Neuronal stem cell (in vitro differentiated cells): ENCODE measurements around the gene MPND.
A peak's percentile ranks its signal among the peaks of the same experiment; 100 is the strongest.
"Not testable (repeated sequence)": the region's sequence is repeated elsewhere in the genome, so short reads cannot be mapped to it uniquely, and the experiment has no call there.

Source experiments
- DNase-seq: peaks from one replicate; pipeline ENCODE4 v3.0.0-alpha.2; 2013; ENCODE audit warnings: low spot score
- H2AFZ ChIP-seq: one replicate; pipeline ENCODE4 v1.6.1; 2013; ENCODE audit warnings: mild to moderate bottlenecking, low read length, inconsistent platforms
- H2AK5ac ChIP-seq: 2 replicates; pipeline ENCODE4 v1.6.1; 2013; ENCODE audit warnings: low read depth, mild to moderate bottlenecking, inconsistent platforms, low read length, moderate library complexity, mixed read lengths
- H2BK120ac ChIP-seq: 2 replicates; pipeline ENCODE4 v1.6.1; 2013; ENCODE audit warnings: low read depth, mild to moderate bottlenecking, inconsistent platforms, low read length, moderate library complexity, mixed read lengths
- H2BK12ac ChIP-seq: one replicate; pipeline ENCODE4 v1.6.1; 2013; ENCODE audit warnings: low read length, inconsistent platforms
- H2BK15ac ChIP-seq: 2 replicates; pipeline ENCODE4 v1.6.1; 2013; ENCODE audit warnings: mild to moderate bottlenecking, low read length, inconsistent platforms, mixed read lengths
- H2BK5ac ChIP-seq: one replicate; pipeline ENCODE4 v1.6.1; 2013; ENCODE audit warnings: inconsistent platforms, mild to moderate bottlenecking, low read length, moderate library complexity
- H3K14ac ChIP-seq: one replicate; pipeline ENCODE4 v1.6.1; 2013; ENCODE audit warnings: low read length, inconsistent platforms
- H3K18ac ChIP-seq: 2 replicates; pipeline ENCODE4 v1.6.1; 2013; ENCODE audit warnings: low read length, inconsistent platforms
- H3K23ac ChIP-seq: 2 replicates; pipeline ENCODE4 v1.6.1; 2013; ENCODE audit warnings: low read depth, mild to moderate bottlenecking, mixed read lengths, low read length, inconsistent platforms; ENCODE audit not compliant: poor library complexity
- H3K27ac ChIP-seq: replicated peaks from 3 replicates; pipeline ENCODE4 v1.5.1; 2013; ENCODE audit warnings: low read length, inconsistent platforms
- H3K27me3 ChIP-seq, 3 experiments: 2 replicates each; pipeline ENCODE4 v1.6.1; 2013; ENCODE audit warnings: low read length in 3 of 3, mild to moderate bottlenecking in 2 of 3, inconsistent platforms in 1 of 3, low read depth in 1 of 3, mixed read lengths in 1 of 3, moderate library complexity in 1 of 3; ENCODE audit not compliant: control insufficient read depth in 3 of 3, insufficient read depth in 3 of 3
- H3K36me3 ChIP-seq, 2 donors: replicated peaks in 1 of 2; 2 replicates each; pipeline ENCODE4 v1.6.1; 2013; ENCODE audit warnings: low read length in 2 of 2; ENCODE audit not compliant: control insufficient read depth in 2 of 2, insufficient read depth in 2 of 2
- H3K4ac ChIP-seq: 2 replicates; pipeline ENCODE4 v1.6.1; 2013; ENCODE audit warnings: inconsistent platforms, mild to moderate bottlenecking, low read length, moderate library complexity
- H3K4me1 ChIP-seq, 2 donors: 1 replicate in 1 of 2; 2 replicates in 1 of 2; pipeline ENCODE4 v1.6.1; 2013; ENCODE audit warnings: low read length in 2 of 2, low read depth in 1 of 2; ENCODE audit not compliant: control insufficient read depth in 2 of 2, insufficient read depth in 1 of 2
- H3K4me2 ChIP-seq: one replicate; pipeline ENCODE4 v1.6.1; 2013; ENCODE audit warnings: mild to moderate bottlenecking, low read length, inconsistent platforms; ENCODE audit not compliant: insufficient read depth, poor library complexity, severe bottlenecking
- H3K4me3 ChIP-seq, 2 donors: 2 replicates each; pipeline ENCODE4 v1.5.1; 2013; ENCODE audit warnings: low read length in 2 of 2, mild to moderate bottlenecking in 2 of 2, inconsistent platforms in 1 of 2, moderate library complexity in 1 of 2
- H3K79me1 ChIP-seq: one replicate; pipeline ENCODE4 v1.6.1; 2013; ENCODE audit warnings: low read depth, mild to moderate bottlenecking, inconsistent platforms, low read length, moderate library complexity
- H3K9ac ChIP-seq: one replicate; pipeline ENCODE4 v1.6.1; 2013; ENCODE audit warnings: mild to moderate bottlenecking, low read depth, low read length, inconsistent platforms; ENCODE audit not compliant: poor library complexity
- H3K9me3 ChIP-seq, 2 donors: replicated peaks in 1 of 2; 2 replicates each; pipeline versions ENCODE3 to v1.6.1; 2013; ENCODE audit warnings: low read length in 2 of 2, mild to moderate bottlenecking in 2 of 2, inconsistent platforms in 1 of 2, low read depth in 1 of 2, mixed read lengths in 1 of 2, moderate library complexity in 1 of 2; ENCODE audit not compliant: control insufficient read depth in 2 of 2, insufficient read depth in 1 of 2
- H4K8ac ChIP-seq: one replicate; pipeline ENCODE4 v1.6.1; 2013; ENCODE audit warnings: low read depth, mild to moderate bottlenecking, inconsistent platforms, low read length, moderate library complexity
- H4K91ac ChIP-seq: one replicate; pipeline ENCODE4 v1.6.1; 2013; ENCODE audit warnings: low read length, low read depth, mild to moderate bottlenecking, inconsistent platforms; ENCODE audit not compliant: poor library complexity
- WGBS, 2 donors: extraction: QIAGEN DNeasy Blood & Tissue Kit; methylation state at CpG; one replicate each; pipeline ENCODE4 v1.1.7; 2013; ENCODE audit warnings: missing lambda C conversion rate in 2 of 2, mixed read lengths in 1 of 2; ENCODE audit not compliant: insufficient read length in 2 of 2, insufficient replicate concordance in 1 of 2; ENCODE audit errors: extremely low coverage in 2 of 2; 5-methylcytosine and 5-hydroxymethylcytosine counted together

The MPND gene

DNA sequence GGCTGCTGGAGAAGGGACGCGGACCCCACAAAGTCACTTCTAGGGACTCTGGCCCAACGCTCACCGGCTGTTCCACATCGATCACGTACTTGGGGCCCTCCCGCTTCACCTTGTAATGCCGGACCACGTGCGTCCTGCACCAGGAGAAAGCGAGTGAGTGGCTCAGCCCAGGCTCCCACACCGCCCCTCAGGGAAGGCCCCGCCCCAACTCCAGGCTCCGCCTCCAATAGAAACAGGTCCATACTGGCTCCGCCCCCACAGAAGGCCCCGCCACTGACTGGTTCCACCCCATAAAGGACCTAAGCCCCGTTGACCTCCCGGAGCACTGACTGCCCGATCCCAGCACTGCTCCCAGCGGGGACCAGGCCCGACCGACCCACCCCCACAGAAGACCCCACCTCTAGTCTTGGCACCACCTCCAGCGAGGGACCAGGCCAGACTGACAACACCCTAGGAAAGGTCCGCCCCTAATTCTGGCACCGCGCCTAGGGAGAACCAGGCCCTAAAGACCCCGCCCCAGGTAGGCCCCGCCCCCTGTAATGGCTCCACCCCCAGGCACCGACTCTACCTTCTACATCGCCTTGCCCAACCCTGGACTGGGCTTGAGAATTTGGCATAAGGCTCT, 16.0 kb upstream of the MPND start:
- H2BK15ac ChIP-seq = no peak overlapping the region
- H4K91ac ChIP-seq = no peak overlapping the region
- peak; percentile 85 for DNase-seq

DNA sequence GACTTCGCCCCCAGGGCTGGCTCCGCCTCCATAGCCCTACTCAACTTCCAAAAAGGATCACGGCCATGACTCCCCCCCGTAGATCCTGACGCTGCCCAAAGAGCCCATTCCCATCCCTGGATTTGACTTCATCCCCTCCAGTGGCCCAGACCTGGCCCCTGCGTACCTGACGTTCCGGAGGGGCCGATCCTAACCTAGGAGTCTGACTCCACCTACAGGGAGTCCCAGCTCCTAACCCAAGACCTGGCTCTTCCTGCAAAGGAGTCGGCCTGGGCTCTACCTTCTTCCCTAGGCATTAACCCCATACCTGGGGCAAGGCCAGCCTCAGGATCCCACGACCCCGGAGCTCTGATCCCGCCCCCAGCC, 15.5 kb upstream of the MPND start:
- Histone ChIP-seq H2BK5ac (no peak overlapping the region), H3K9ac (no peak overlapping the region), H2BK15ac (no peak overlapping the region), H3K27me3 (no peaks in the 10 kb centered on the region), H3K9me3 (no peaks in the 10 kb centered on the region), H2BK120ac (no peak overlapping the region), H3K18ac (peak overlapping the region; percentile 85), H3K14ac (no peak overlapping the region), H4K91ac (no peak overlapping the region), H2AK5ac (peak overlapping the region; percentile 6), H3K27ac (peak overlapping the region; percentile 3), H4K8ac (no peak overlapping the region), H2BK12ac (no peak overlapping the region), H3K36me3 (peaks cover 0 to 3% of the 10 kb centered on the region in 2 donors), H3K4me2 (peak overlapping the region; percentile 78), H3K4me3 (peak overlapping the region; percentile 26 to 32), H3K79me1 (peaks cover 2% of the 10 kb centered on the region), H2AFZ (peak overlapping the region; percentile 78), H3K4ac (no peak overlapping the region), H3K4me1 (peaks cover 7 to 8% of the 10 kb centered on the region in 2 donors), H3K23ac (no peak overlapping the region)
- WGBS, 2 donors = no CpG with 5 or more reads among the region's 13 CpGs
- no peak for DNase-seq

More for the DNA sequence above, 16.0 kb upstream of the MPND start:
- Histone ChIP-seq H2BK5ac (peak overlapping the region; percentile 78), H3K4ac (no peak overlapping the region), H3K9me3 (no peaks in the 10 kb centered on the region), H3K79me1 (peaks cover 2% of the 10 kb centered on the region), H3K14ac (no peak overlapping the region), H2AFZ (peak overlapping the region; percentile 78), H3K36me3 (peaks cover 0 to 6% of the 10 kb centered on the region in 2 donors), H3K9ac (peak overlapping the region; percentile 63), H4K8ac (peak overlapping the region; percentile 86), H2AK5ac (peak overlapping the region; percentile 40), H3K18ac (peak overlapping the region; percentile 95), H2BK120ac (peak overlapping the region; percentile 3), H2BK12ac (peak overlapping the region; percentile 41), H3K27me3 (no peaks in the 10 kb centered on the region), H3K4me2 (peak overlapping the region; percentile 78), H3K23ac (peak overlapping the region; percentile 95), H3K4me3 (peak overlapping the region; percentile 32 to 69), H3K4me1 (peaks cover 7 to 8% of the 10 kb centered on the region in 2 donors), H3K27ac (peak overlapping the region; percentile 3)
- WGBS, 2 donors = no CpG with 5 or more reads among the region's 30 CpGs

DNA sequence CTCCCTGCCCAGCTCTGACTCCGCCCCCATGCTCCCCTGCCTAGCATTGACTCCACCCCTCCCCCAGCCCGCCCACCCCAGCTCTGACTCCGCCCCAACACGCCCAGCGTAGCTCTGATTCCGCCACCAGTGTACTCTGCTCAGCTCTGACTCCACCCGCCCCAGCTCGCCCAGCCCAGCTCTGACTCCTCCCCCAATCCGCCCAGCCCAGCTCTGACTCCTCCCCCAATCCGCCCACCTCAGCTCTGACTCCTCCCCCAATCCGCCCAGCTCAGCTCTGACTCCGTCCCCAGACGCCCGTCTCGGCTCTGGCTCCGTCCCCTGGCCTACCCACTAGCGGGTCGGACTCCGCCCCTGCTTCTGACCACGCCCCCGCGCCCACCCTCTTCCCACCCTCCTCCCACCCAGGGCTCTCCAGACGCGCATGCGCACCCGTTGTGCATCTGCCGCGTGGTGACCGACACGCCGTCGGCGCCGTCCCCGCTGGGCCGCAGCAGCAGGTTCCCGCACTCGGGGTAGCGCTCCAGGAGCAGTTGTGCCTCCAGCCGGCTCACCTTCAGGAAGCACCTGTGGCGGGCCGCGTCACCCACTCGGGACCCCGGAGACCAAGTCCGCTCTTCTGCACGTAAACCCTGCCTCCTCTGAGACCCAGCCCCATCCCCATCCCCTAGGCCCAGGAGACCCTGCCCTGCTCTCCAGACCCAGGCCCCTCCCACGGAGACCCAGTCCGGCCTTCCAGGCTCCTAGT, 14.9 kb upstream of the MPND start:
- H3K14ac ChIP-seq = peak overlapping the region; percentile 56
- peak overlapping the region; percentile 92 for H2BK15ac ChIP-seq
- H3K9me3 ChIP-seq = no peaks in the 10 kb centered on the region
- no peaks in the 10 kb centered on the region for H3K27me3 ChIP-seq
- H3K79me1 ChIP-seq = peaks cover 2% of the 10 kb centered on the region
- H4K91ac ChIP-seq = no peak overlapping the region
- peak overlapping the region; percentile 58 for H2BK12ac ChIP-seq
- peak; percentile 97 for DNase-seq
- H3K4ac ChIP-seq = no peak overlapping the region
- H4K8ac ChIP-seq = no peak overlapping the region
- no peak overlapping the region for H2BK5ac ChIP-seq
- H3K4me3 ChIP-seq = peak overlapping the region; percentile 79 to 90
- H2AFZ ChIP-seq = peak overlapping the region; percentile 99
- H3K27ac ChIP-seq = no peak overlapping the region
- H3K36me3 ChIP-seq = peaks cover 0 to under 1% of the 10 kb centered on the region in 2 donors
- WGBS, 2 donors = no CpG with 5 or more reads among the region's 49 CpGs
- H3K9ac ChIP-seq = peak overlapping the region; percentile 88
- peak overlapping the region; percentile 97 for H3K18ac ChIP-seq
- H2AK5ac ChIP-seq = peak overlapping the region; percentile 90
- no peak overlapping the region for H2BK120ac ChIP-seq
- peak overlapping the region; percentile 96 for H3K23ac ChIP-seq
- H3K4me2 ChIP-seq = peak overlapping the region; percentile 80
- peaks cover 7 to 8% of the 10 kb centered on the region in 2 donors for H3K4me1 ChIP-seq

DNA sequence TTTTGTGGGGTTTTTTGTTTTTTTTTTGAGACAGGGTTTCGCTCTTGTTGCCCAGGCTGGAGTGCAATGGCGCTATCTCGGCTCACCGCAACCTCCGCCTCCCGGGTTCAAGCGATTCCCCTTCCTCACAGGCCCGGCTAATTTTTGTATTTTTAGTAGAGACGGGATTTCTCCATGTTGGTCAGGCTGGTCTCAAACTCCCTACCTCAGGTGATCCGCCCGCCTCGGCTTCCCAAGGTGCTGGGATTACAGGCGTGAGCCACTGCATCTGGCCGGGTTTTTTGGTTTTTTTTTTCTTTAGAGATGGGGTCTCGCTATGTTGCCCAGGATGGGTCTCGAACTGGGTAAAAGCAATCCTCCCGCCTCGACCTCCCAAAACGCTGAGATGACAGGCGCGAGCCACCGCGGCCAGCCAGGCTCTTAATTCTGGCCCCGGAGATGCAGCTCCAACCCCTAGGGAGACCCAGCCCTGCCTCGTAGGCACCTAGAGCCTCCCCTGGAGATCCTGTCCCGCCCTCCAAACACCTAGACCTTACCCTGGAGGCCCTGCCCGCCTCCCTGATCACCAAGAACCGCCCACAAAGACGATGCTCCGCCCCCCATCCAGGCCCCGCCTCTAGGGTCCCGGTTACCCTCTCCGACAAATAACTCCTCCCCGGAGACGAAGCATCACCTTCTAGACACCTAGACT, 14.2 kb upstream of the MPND start:
- H3K9me3 ChIP-seq, DNase-seq, H3K27ac ChIP-seq, H3K9ac ChIP-seq, H2BK120ac ChIP-seq, H3K27me3 ChIP-seq, H3K4ac ChIP-seq, H2BK12ac ChIP-seq, H3K79me1 ChIP-seq, H3K4me1 ChIP-seq, H3K18ac ChIP-seq, H3K23ac ChIP-seq, H4K8ac ChIP-seq, H3K14ac ChIP-seq, H3K36me3 ChIP-seq, H4K91ac ChIP-seq: not testable (repeated sequence)
- peak overlapping the region; percentile 99 for H2AFZ ChIP-seq
- peak overlapping the region; percentile 79 to 90 for H3K4me3 ChIP-seq
- peak overlapping the region; percentile 80 for H3K4me2 ChIP-seq
- H2BK15ac ChIP-seq = peak overlapping the region; percentile 92
- WGBS, 2 donors = no CpG with 5 or more reads among the region's 35 CpGs
- H2BK5ac ChIP-seq = peak overlapping the region; percentile 14
- peak overlapping the region; percentile 90 for H2AK5ac ChIP-seq
